GM12891 (cell line): ENCODE data around the gene PITRM1.

ENCODE experiments used
- POLR2A ChIP-seq: IDR thresholded peaks from 2 replicates; pipeline ENCODE4 v1.6.1; 2011; ENCODE audit warnings: low read depth, low read length, control low read depth
- POLR2AphosphoS5 ChIP-seq: IDR thresholded peaks from 2 replicates; pipeline ENCODE4 v1.6.1; 2011; ENCODE audit warnings: low read depth, low read length, control low read depth
- POU2F2 ChIP-seq: IDR thresholded peaks from 2 replicates; pipeline ENCODE4 v1.6.1; 2011; ENCODE audit warnings: low read depth, mild to moderate bottlenecking, control low read depth, low read length, moderate library complexity
- SPI1 ChIP-seq: IDR thresholded peaks from 2 replicates; pipeline ENCODE4 v1.6.1; 2011; ENCODE audit warnings: low read depth, low read length, control low read depth
- TAF1 ChIP-seq: IDR thresholded peaks from 2 replicates; pipeline ENCODE4 v1.6.1; 2011; ENCODE audit warnings: low read depth, low read length, control low read depth

DNA sequence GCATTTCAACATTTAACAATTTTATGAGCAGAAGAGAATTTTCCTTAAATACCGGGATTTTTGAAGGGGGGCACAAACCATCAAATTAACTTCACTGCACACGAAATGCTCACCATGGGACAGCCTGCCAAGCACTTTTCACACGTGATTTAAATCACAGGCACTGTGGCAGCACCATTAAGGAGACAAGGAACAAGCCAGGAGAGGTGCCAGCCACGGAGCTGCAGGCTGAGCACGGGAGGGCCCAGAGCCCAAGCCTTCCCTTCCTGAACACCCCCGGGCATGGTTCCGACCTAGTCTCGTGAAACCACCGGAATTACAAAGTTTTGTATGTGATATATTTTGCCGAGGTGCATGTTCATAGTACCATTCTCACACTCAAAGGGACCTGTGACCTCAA lies 13.4 kb downstream of the PITRM1 start:
- TF ChIP-seq TAF1 (no peak), POLR2A (no peak), POLR2AphosphoS5 (no peak), SPI1 (no peak), POU2F2 (no peak)
